ENCODE data around the gene DGKZ. TPM values are rescaled to one million over a fixed set of nuclear protein-coding genes. Genes with fewer than 3 reads are reported as not detected.
A peak's percentile ranks its signal among the peaks of the same experiment; 100 is the strongest.

The DGKZ gene
- total RNA-seq, 1 donor from 2014 or later = 53.6 TPM

- intact Hi-C loops (cut with micrococcal nuclease) = loop anchor here (1.0 to 5.0 kb wide), 2 partner anchors 12 to 33 kb away; partner anchors contain the start of gene DGKZ
- no peak for TF ChIP-seq CTCF (IDR thresholded peaks at IDR 0.05)
- H3K27me3 Mint-ChIP-seq = peaks cover 24% of the 10 kb centered on the region
- no peak overlapping the region for H3K27ac Mint-ChIP-seq
- no peaks in the 10 kb centered on the region for H3K9me3 Mint-ChIP-seq
- CTCF ChIA-PET = interaction anchor here (1.1 kb wide), 1 partner anchor 142 kb away, joined by 3 read pairs; no protein-coding TSS in a partner anchor
- no peak for DNase-seq
- H3K36me3 Mint-ChIP-seq (ENCODE audit: low read depth) = peaks cover 20% of the 10 kb centered on the region
- POLR2A ChIA-PET = no interaction called here
- ATAC-seq (ENCODE audit: low read depth) = peak; percentile 44
- H3K4me1 Mint-ChIP-seq = peaks cover 8% of the 10 kb centered on the region
- H3K4me3 Mint-ChIP-seq = peak overlapping the region; percentile 80
These were observed 33.2 kb downstream of the DGKZ start for GRCh38 chr11:46380340-46381047.

- CTCF ChIA-PET = interaction anchor here (1.1 kb wide), 1 partner anchor 142 kb away, joined by 3 read pairs; no protein-coding TSS in a partner anchor
- H3K9me3 Mint-ChIP-seq = no peaks in the 10 kb centered on the region
- peak within 1 kb of the TSS; percentile 80 for H3K4me3 Mint-ChIP-seq
- peaks cover 18% of the 10 kb centered on the region for H3K36me3 Mint-ChIP-seq (ENCODE audit: low read depth)
- H3K27me3 Mint-ChIP-seq = peaks cover 30% of the 10 kb centered on the region
- TF ChIP-seq CTCF (IDR thresholded peaks at IDR 0.05) = no peak
- POLR2A ChIA-PET = no interaction called here
- no peak for DNase-seq
- peaks cover 8% of the 10 kb centered on the region for H3K4me1 Mint-ChIP-seq
- ATAC-seq (ENCODE audit: low read depth) = peak; percentile 11
- no peak within 1 kb of the TSS for H3K27ac Mint-ChIP-seq
- intact Hi-C loops (cut with micrococcal nuclease) = loop anchor here (1.0 to 5.0 kb wide), 2 partner anchors 11 to 34 kb away; partner anchors contain the start of gene DGKZ
These were observed 34.0 kb downstream of the DGKZ start, which contains the start of gene MDK for GRCh38 chr11:46381048-46381818. Gene MDK (plus strand): TSS chr11:46381669. CDS start chr11:46382058, 389 bp downstream.

GRCh38 chr11:46381819-46382645 lies 34.8 kb downstream of the DGKZ start:
- peaks cover 10% of the 10 kb centered on the region for H3K36me3 Mint-ChIP-seq (ENCODE audit: low read depth)
- ChIA-PET POLR2A (no interaction called here), CTCF (interaction anchor here (1.1 kb wide), 1 partner anchor 143 kb away, joined by 3 read pairs; no protein-coding TSS in a partner anchor)
- H3K27me3 Mint-ChIP-seq = peaks cover 38% of the 10 kb centered on the region
- DNase-seq (no peak), ATAC-seq (ENCODE audit: low read depth) (no peak)
- no peak for TF ChIP-seq CTCF (IDR thresholded peaks at IDR 0.05)
- peaks cover 8% of the 10 kb centered on the region for H3K4me1 Mint-ChIP-seq
- intact Hi-C loops (cut with micrococcal nuclease) = loop anchor here (1.0 to 5.0 kb wide), 2 partner anchors 10 to 35 kb away; partner anchors contain the start of gene DGKZ
- no peaks in the 10 kb centered on the region for H3K9me3 Mint-ChIP-seq
- H3K4me3 Mint-ChIP-seq = peak overlapping the region; percentile 75
- no peak overlapping the region for H3K27ac Mint-ChIP-seq

- no peak for TF ChIP-seq CTCF (IDR thresholded peaks at IDR 0.05)
- intact Hi-C loops (cut with micrococcal nuclease) = loop anchor here (5.0 kb wide), 1 partner anchor 36 kb away; the partner anchor contains the start of gene DGKZ
- no peak for ATAC-seq (ENCODE audit: low read depth)
- H3K4me1 Mint-ChIP-seq = peaks cover 8% of the 10 kb centered on the region
- ChIA-PET CTCF (no interaction called here), POLR2A (no interaction called here)
- no peaks in the 10 kb centered on the region for H3K9me3 Mint-ChIP-seq
- peaks cover 42% of the 10 kb centered on the region for H3K27me3 Mint-ChIP-seq
- H3K27ac Mint-ChIP-seq = no peak overlapping the region
- no peak overlapping the region for H3K4me3 Mint-ChIP-seq
- peaks cover 2% of the 10 kb centered on the region for H3K36me3 Mint-ChIP-seq (ENCODE audit: low read depth)
- DNase-seq = no peak
These were observed 35.6 kb downstream of the DGKZ start for GRCh38 chr11:46382646-46383403.

Data from activated B cell treated with CpG ODN at 0.5 μM for 24 hours (primary cell).